ENCODE results near the gene TLL1. TPM values are rescaled to one million over a fixed set of nuclear protein-coding genes. Genes with fewer than 3 reads are reported as not detected.

The TLL1 gene
- total and polyA plus RNA-seq, 2 experiments from 2014 or later, result 0.18 to 2.4 TPM

GRCh38 chr4:165929662-165930061, 56.6 kb downstream of the TLL1 start:
- TF ChIP-seq, protein P1, sequence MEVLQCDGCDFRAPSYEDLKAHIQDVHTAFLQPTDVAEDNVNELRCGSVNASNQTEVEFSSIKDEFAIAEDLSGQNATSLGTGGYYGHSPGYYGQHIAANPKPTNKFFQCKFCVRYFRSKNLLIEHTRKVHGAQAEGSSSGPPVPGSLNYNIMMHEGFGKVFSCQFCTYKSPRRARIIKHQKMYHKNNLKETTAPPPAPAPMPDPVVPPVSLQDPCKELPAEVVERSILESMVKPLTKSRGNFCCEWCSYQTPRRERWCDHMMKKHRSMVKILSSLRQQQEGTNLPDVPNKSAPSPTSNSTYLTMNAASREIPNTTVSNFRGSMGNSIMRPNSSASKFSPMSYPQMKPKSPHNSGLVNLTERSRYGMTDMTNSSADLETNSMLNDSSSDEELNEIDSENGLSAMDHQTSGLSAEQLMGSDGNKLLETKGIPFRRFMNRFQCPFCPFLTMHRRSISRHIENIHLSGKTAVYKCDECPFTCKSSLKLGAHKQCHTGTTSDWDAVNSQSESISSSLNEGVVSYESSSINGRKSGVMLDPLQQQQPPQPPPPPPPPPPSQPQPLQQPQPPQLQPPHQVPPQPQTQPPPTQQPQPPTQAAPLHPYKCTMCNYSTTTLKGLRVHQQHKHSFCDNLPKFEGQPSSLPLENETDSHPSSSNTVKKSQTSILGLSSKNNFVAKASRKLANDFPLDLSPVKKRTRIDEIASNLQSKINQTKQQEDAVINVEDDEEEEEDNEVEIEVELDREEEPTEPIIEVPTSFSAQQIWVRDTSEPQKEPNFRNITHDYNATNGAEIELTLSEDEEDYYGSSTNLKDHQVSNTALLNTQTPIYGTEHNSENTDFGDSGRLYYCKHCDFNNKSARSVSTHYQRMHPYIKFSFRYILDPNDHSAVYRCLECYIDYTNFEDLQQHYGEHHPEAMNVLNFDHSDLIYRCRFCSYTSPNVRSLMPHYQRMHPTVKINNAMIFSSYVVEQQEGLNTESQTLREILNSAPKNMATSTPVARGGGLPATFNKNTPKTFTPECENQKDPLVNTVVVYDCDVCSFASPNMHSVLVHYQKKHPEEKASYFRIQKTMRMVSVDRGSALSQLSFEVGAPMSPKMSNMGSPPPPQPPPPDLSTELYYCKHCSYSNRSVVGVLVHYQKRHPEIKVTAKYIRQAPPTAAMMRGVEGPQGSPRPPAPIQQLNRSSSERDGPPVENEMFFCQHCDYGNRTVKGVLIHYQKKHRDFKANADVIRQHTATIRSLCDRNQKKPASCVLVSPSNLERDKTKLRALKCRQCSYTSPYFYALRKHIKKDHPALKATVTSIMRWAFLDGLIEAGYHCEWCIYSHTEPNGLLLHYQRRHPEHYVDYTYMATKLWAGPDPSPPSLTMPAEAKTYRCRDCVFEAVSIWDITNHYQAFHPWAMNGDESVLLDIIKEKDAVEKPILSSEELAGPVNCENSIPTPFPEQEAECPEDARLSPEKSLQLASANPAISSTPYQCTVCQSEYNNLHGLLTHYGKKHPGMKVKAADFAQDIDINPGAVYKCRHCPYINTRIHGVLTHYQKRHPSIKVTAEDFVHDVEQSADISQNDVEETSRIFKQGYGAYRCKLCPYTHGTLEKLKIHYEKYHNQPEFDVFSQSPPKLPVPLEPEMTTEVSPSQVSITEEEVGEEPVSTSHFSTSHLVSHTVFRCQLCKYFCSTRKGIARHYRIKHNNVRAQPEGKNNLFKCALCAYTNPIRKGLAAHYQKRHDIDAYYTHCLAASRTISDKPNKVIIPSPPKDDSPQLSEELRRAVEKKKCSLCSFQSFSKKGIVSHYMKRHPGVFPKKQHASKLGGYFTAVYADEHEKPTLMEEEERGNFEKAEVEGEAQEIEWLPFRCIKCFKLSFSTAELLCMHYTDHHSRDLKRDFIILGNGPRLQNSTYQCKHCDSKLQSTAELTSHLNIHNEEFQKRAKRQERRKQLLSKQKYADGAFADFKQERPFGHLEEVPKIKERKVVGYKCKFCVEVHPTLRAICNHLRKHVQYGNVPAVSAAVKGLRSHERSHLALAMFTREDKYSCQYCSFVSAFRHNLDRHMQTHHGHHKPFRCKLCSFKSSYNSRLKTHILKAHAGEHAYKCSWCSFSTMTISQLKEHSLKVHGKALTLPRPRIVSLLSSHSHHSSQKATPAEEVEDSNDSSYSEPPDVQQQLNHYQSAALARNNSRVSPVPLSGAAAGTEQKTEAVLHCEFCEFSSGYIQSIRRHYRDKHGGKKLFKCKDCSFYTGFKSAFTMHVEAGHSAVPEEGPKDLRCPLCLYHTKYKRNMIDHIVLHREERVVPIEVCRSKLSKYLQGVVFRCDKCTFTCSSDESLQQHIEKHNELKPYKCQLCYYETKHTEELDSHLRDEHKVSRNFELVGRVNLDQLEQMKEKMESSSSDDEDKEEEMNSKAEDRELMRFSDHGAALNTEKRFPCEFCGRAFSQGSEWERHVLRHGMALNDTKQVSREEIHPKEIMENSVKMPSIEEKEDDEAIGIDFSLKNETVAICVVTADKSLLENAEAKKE (CRISPR knock-in tag; IDR thresholded peaks at IDR 0.05), result no peak
- TF ChIP-seq NANOG (IDR thresholded peaks at IDR 0.05; ENCODE audit: borderline replicate concordance) (no peak), STAT1 (IDR thresholded peaks at IDR 0.05; ENCODE audit: unreplicated experiment) (no peak), JUNB (IDR thresholded peaks at IDR 0.05; ENCODE audit: unreplicated experiment) (no peak), POLR2AphosphoS5 (IDR thresholded peaks at IDR 0.05; ENCODE audit: low read depth) (no peak), EZH2phosphoT487 (IDR thresholded peaks at IDR 0.05; ENCODE audit: unreplicated experiment) (no peak), EZH2 (IDR thresholded peaks at IDR 0.05; ENCODE audit: low read depth, unreplicated experiment) (no peak), ZNF114 (CRISPR knock-in tag; IDR thresholded peaks at IDR 0.05) (no peak), CREB1 (CRISPR knock-in tag; IDR thresholded peaks at IDR 0.05; ENCODE audit: low read depth) (no peak), CTCF (conservative IDR thresholded peaks at IDR 0.05; ENCODE audit: low read depth in 2 of 2) (no peak), ETS1 (IDR thresholded peaks at IDR 0.05) (no peak), ZNF331 (CRISPR knock-in tag; IDR thresholded peaks at IDR 0.05; ENCODE audit: low read depth) (no peak)
- TF ChIP-seq, protein P2, sequence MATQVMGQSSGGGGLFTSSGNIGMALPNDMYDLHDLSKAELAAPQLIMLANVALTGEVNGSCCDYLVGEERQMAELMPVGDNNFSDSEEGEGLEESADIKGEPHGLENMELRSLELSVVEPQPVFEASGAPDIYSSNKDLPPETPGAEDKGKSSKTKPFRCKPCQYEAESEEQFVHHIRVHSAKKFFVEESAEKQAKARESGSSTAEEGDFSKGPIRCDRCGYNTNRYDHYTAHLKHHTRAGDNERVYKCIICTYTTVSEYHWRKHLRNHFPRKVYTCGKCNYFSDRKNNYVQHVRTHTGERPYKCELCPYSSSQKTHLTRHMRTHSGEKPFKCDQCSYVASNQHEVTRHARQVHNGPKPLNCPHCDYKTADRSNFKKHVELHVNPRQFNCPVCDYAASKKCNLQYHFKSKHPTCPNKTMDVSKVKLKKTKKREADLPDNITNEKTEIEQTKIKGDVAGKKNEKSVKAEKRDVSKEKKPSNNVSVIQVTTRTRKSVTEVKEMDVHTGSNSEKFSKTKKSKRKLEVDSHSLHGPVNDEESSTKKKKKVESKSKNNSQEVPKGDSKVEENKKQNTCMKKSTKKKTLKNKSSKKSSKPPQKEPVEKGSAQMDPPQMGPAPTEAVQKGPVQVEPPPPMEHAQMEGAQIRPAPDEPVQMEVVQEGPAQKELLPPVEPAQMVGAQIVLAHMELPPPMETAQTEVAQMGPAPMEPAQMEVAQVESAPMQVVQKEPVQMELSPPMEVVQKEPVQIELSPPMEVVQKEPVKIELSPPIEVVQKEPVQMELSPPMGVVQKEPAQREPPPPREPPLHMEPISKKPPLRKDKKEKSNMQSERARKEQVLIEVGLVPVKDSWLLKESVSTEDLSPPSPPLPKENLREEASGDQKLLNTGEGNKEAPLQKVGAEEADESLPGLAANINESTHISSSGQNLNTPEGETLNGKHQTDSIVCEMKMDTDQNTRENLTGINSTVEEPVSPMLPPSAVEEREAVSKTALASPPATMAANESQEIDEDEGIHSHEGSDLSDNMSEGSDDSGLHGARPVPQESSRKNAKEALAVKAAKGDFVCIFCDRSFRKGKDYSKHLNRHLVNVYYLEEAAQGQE (IDR thresholded peaks at IDR 0.05; ENCODE audit: unreplicated experiment), result no peak
- H3K27ac Mint-ChIP-seq, result no peak overlapping the region

More at GRCh38 chr4:165929662-165930061, 56.6 kb downstream of the TLL1 start:
- H3K36me3 ChIP-seq (ENCODE audit: insufficient read depth), result no peaks in the 10 kb centered on the region
- no peak overlapping the region for H3K27ac ChIP-seq (ENCODE audit: low read depth)
- no peaks in the 10 kb centered on the region for H4K20me1 ChIP-seq (replicated peaks; ENCODE audit: insufficient read depth)
- no peaks in the 10 kb centered on the region for H3K79me2 ChIP-seq (replicated peaks; ENCODE audit: insufficient read depth)
- ATAC-seq, result no peak
- peaks cover 31% of the 10 kb centered on the region for H3K4me1 ChIP-seq (ENCODE audit: insufficient read depth)
- no peaks in the 10 kb centered on the region for H3K9me2 ChIP-seq (ENCODE audit: insufficient read depth)
- no peaks in the 10 kb centered on the region; the same call in 2 of the 3 replicates for H3K9me3 Mint-ChIP-seq
- peaks cover 19% of the 10 kb centered on the region for H3K4me1 Mint-ChIP-seq
- H3K4me3 Mint-ChIP-seq, result no peak overlapping the region
- no peaks in the 10 kb centered on the region for H3K36me3 Mint-ChIP-seq (ENCODE audit: low read depth)
- no peak overlapping the region for H3K4me3 ChIP-seq
- H3K27me3 Mint-ChIP-seq (ENCODE audit: insufficient read depth, low read depth, poor library complexity), result no peaks in the 10 kb centered on the region
- H2AFZ ChIP-seq, result no peak overlapping the region
- H3F3A ChIP-seq (replicated peaks; ENCODE audit: low read depth), result no peaks in the 10 kb centered on the region
- DNase-seq (ENCODE audit: low spot score), result no peak
- no peak overlapping the region for H3K4me2 ChIP-seq
- no peaks in the 10 kb centered on the region for H3K27me3 ChIP-seq (ENCODE audit: insufficient read depth)

All from GM23338 (cell line).